GM11168 (cell line): ENCODE measurements around the gene ENTR1.

Source experiments
- in situ Hi-C: fragments of 300-500 bp; cut with MboI; formaldehyde crosslinking; loops from one replicate; pipeline ENCODE4 v1.12.0; 2022; ENCODE audit warnings: low sequenced_read_pairs; ENCODE audit not compliant: unreplicated experiment

Gene ENTR1

GRCh38 chr9:136410500-136411287 lies at the start of gene ENTR1, which contains the start of gene PMPCA:
ENTR1 (minus strand) TSS chr9:136410614; CDS start chr9:136410397, 217 bp downstream.
PMPCA (plus strand) TSS chr9:136410658; CDS start chr9:136410669, 11 bp downstream.
- in situ Hi-C loops, result no loop called here

- in situ Hi-C loops, result no loop called here
These were observed 49.0 kb upstream of the ENTR1 start for GRCh38 chr9:136459425-136459824.

- in situ Hi-C loops, result no loop called here
These were observed 46.9 kb upstream of the ENTR1 start for GRCh38 chr9:136457326-136457725.

- in situ Hi-C loops, result no loop called here
These were observed 45.8 kb upstream of the ENTR1 start for GRCh38 chr9:136456258-136456657.

- in situ Hi-C loops, result no loop called here
These were observed 44.9 kb upstream of the ENTR1 start for GRCh38 chr9:136455043-136456002.

- in situ Hi-C loops, result no loop called here
These were observed 43.8 kb upstream of the ENTR1 start for GRCh38 chr9:136454026-136454796.

- in situ Hi-C loops, result no loop called here
These were observed 42.9 kb upstream of the ENTR1 start for GRCh38 chr9:136453326-136453725.

- in situ Hi-C loops, result no loop called here
These were observed 40.9 kb upstream of the ENTR1 start for GRCh38 chr9:136451221-136451877.

- in situ Hi-C loops, result no loop called here
These were observed 38.2 kb upstream of the ENTR1 start for GRCh38 chr9:136448655-136449054.

- in situ Hi-C loops, result no loop called here
These were observed 36.9 kb upstream of the ENTR1 start for GRCh38 chr9:136447173-136447778.

GRCh38 chr9:136445799-136446198 lies 35.4 kb upstream of the ENTR1 start:
- in situ Hi-C loops, result no loop called here

- in situ Hi-C loops, result no loop called here
These were observed 33.7 kb upstream of the ENTR1 start for GRCh38 chr9:136444102-136444501.

GRCh38 chr9:136443687-136444086 lies 33.3 kb upstream of the ENTR1 start:
- in situ Hi-C loops, result no loop called here

GRCh38 chr9:136443087-136443486 lies 32.7 kb upstream of the ENTR1 start:
- in situ Hi-C loops, result no loop called here

GRCh38 chr9:136442265-136442664 lies 31.9 kb upstream of the ENTR1 start:
- in situ Hi-C loops, result no loop called here

GRCh38 chr9:136441681-136442245 lies 31.3 kb upstream of the ENTR1 start:
- in situ Hi-C loops, result no loop called here

GRCh38 chr9:136441191-136441680 lies 30.8 kb upstream of the ENTR1 start:
- in situ Hi-C loops, result no loop called here

GRCh38 chr9:136439481-136440408 lies 29.3 kb upstream of the ENTR1 start, which contains the start of gene INPP5E:
INPP5E (minus strand) TSS chr9:136439845; CDS start chr9:136439419, 426 bp downstream.
- in situ Hi-C loops, result no loop called here
